Measurements from ENCODE around the gene PLBD2. TPM values are rescaled to one million over a fixed set of nuclear protein-coding genes. Genes with fewer than 3 reads are reported as not detected.

Gene PLBD2
- total RNA-seq, 1 experiment from 2014 or later, result 18.8 TPM

DNA sequence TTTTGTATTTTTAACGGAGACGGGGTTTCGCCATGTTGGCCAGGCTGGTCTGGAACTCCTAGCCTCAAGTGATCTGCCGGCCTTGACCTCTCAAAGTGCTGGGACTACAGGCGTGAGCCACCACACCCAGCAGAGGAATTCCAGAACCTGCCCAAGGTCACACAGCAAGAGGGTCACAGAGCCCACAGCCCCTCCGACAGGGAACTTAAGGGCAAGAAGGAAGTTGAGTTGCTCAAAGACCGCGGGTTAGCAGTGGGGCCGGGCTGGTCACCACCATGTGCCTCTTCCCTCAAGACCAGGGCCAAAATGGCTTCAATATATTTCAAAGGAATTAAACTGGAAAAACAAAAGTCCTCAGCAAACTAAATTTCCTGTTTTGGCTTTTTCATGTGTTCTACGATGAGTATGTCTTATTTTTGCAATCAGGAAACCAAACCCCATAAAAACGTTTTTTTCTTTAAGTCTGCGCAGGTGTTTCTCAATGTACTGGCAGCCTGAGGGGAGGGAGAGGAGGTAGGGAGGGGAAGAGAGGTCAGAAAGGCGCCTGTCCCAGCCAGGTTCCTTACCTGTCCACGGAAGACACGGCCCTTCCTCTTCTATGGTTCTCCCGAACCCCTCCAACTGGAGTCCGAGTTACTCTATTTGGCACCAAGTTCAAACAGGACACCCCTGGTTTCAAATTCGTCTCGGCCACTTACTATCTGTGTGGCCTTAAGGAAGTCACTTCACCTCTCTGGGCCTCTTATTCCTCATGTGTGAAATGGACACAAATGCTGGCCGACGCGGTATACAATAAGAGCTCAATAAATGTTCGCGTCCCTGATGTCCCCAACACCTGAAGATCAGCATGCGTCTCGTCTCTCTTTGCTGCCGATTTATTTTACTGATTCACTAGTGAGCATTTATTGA is 24.3 kb upstream of the PLBD2 start:
- DNase-seq (peak; percentile 35), ATAC-seq (peak; percentile 15)
- CTCF ChIA-PET, result interaction anchor here (1.0 kb wide), 1 partner anchor 57 kb away, joined by 4 read pairs; no protein-coding TSS in a partner anchor
- Histone ChIP-seq H3K4me2 (ENCODE audit: low read length) (peak overlapping the region; percentile 88), H3K27ac (ENCODE audit: low read length) (no peak overlapping the region), H3K4me3 (ENCODE audit: low read length) (peak overlapping the region; percentile 77), H3K4me1 (ENCODE audit: insufficient read depth, low read length) (peaks cover 15% of the 10 kb centered on the region), H3F3A (ENCODE audit: low read length, unreplicated experiment) (no peaks in the 10 kb centered on the region), H2AFZ (ENCODE audit: low read length) (peak overlapping the region; percentile 57), H3K9ac (ENCODE audit: low read length) (peak overlapping the region; percentile 77), H3K9me3 (ENCODE audit: low read length) (no peaks in the 10 kb centered on the region), H3K27me3 (ENCODE audit: low read length) (no peaks in the 10 kb centered on the region), H4K20me1 (ENCODE audit: low read length) (no peaks in the 10 kb centered on the region), H3K9me2 (replicated peaks; ENCODE audit: low read length) (no peaks in the 10 kb centered on the region), H3K79me2 (ENCODE audit: low read length) (peaks cover 19% of the 10 kb centered on the region), H3K36me3 (ENCODE audit: low read depth, low read length) (peaks cover 12% of the 10 kb centered on the region; the same call in 1 of the 2 replicates)
- BruUV-seq (replicated peaks), result TSS peak; percentile 81
- no peak for TF ChIP-seq EZH2phosphoT487 (IDR thresholded peaks at IDR 0.05; ENCODE audit: borderline replicate concordance, low read length)
- intact Hi-C loops (cut with micrococcal nuclease), result no loop called here
- POLR2A ChIA-PET (ENCODE audit: unreplicated experiment), result interaction anchor here (1.0 kb wide), 1 partner anchor 113 kb away, joined by 10 read pairs; the partner anchor contains the start of gene TPCN1

DNA sequence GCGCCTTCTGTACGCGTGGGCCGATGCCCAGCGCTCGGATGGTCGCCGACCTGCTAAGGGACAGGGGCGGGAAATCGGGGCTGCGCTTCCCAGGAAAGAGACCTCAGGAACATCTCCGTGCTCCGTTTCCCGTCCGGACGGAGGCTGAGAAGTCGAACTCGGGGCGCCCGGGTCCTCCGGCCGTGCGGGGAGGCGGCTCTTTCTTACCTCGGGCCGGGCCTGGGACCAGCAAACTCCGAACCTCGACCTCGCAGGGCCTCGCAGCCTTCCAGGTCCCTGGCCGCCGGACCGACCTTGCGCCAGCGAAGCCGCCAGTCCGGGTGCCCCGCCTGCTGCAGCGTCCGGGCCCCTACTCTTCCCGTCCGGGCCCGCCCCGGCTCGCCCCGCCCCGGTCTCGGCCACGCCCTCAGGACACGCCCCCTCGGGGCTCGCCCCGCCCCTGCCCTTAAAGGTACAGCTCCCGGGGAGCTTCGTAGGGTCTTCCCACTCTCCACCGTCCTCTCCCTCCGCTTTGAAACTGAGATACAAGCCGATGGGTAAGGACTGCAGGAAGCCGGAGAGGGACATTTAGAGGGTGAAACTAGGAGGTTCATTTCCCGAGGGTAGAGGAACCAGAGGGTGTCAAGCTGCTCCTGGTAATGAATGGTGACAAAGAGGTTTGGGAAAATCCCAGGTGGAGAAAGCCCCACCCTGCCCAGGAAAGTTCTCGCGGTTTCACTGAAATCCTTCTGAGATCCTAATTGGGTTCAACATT is 23.4 kb upstream of the PLBD2 start, which contains the start of gene SLC8B1:
Gene SLC8B1, minus strand, starts transcription at position 324 of the 754 bp plus-strand sequence. CDS start 2,231 bp downstream, outside the sequence.
- no TSS peak for BruUV-seq (replicated peaks)
- H3K36me3 ChIP-seq (ENCODE audit: low read depth, low read length), result peaks cover 12% of the 10 kb centered on the region; the same call in 1 of the 2 replicates
- TF ChIP-seq EZH2 (IDR thresholded peaks at IDR 0.05; ENCODE audit: low read length, unreplicated experiment), result no peak
- no peak for TF ChIP-seq EZH2phosphoT487 (IDR thresholded peaks at IDR 0.05; ENCODE audit: borderline replicate concordance, low read length)
- TF ChIP-seq, protein P1, sequence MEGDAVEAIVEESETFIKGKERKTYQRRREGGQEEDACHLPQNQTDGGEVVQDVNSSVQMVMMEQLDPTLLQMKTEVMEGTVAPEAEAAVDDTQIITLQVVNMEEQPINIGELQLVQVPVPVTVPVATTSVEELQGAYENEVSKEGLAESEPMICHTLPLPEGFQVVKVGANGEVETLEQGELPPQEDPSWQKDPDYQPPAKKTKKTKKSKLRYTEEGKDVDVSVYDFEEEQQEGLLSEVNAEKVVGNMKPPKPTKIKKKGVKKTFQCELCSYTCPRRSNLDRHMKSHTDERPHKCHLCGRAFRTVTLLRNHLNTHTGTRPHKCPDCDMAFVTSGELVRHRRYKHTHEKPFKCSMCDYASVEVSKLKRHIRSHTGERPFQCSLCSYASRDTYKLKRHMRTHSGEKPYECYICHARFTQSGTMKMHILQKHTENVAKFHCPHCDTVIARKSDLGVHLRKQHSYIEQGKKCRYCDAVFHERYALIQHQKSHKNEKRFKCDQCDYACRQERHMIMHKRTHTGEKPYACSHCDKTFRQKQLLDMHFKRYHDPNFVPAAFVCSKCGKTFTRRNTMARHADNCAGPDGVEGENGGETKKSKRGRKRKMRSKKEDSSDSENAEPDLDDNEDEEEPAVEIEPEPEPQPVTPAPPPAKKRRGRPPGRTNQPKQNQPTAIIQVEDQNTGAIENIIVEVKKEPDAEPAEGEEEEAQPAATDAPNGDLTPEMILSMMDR (conservative IDR thresholded peaks at IDR 0.05; ENCODE audit: low read depth, low read length), result no peak
- peak within 1 kb of the TSS; percentile 77 for H3K4me3 ChIP-seq (ENCODE audit: low read length)
- POLR2A ChIA-PET (ENCODE audit: unreplicated experiment), result interaction anchor here (0.6 to 1.0 kb wide), 4 partner anchors 108 to 1979 kb away, joined by 10 to 18 read pairs (median 16); partner anchors contain the start of gene TPCN1
- peak; percentile 95 for ATAC-seq
- peak; percentile 93 for DNase-seq
- no peaks in the 10 kb centered on the region for H4K20me1 ChIP-seq (ENCODE audit: low read length)
- H3K9ac ChIP-seq (ENCODE audit: low read length), result peak within 1 kb of the TSS; percentile 77
- no peaks in the 10 kb centered on the region for H3K9me3 ChIP-seq (ENCODE audit: low read length)
- no peaks in the 10 kb centered on the region for H3K9me2 ChIP-seq (replicated peaks; ENCODE audit: low read length)
- CTCF ChIA-PET, result interaction anchor here (0.5 to 1.0 kb wide), 7 partner anchors 24 to 342 kb away, joined by 3 to 7 read pairs (median 4); partner anchors contain the start of gene SDSL
- peak within 1 kb of the TSS; percentile 82 for H2AFZ ChIP-seq (ENCODE audit: low read length)
- H3K27me3 ChIP-seq (ENCODE audit: low read length), result no peaks in the 10 kb centered on the region
- peaks cover 19% of the 10 kb centered on the region for H3K79me2 ChIP-seq (ENCODE audit: low read length)
- H3K27ac ChIP-seq (ENCODE audit: low read length), result no peak within 1 kb of the TSS
- intact Hi-C loops (cut with micrococcal nuclease), result loop anchor here (1.0 kb wide), 1 partner anchor 23 kb away; the partner anchor contains the start of gene PLBD2
- peaks cover 15% of the 10 kb centered on the region for H3K4me1 ChIP-seq (ENCODE audit: insufficient read depth, low read length)
- H3K4me2 ChIP-seq (ENCODE audit: low read length), result peak within 1 kb of the TSS; percentile 88
- H3F3A ChIP-seq (ENCODE audit: low read length, unreplicated experiment), result no peaks in the 10 kb centered on the region

DNA sequence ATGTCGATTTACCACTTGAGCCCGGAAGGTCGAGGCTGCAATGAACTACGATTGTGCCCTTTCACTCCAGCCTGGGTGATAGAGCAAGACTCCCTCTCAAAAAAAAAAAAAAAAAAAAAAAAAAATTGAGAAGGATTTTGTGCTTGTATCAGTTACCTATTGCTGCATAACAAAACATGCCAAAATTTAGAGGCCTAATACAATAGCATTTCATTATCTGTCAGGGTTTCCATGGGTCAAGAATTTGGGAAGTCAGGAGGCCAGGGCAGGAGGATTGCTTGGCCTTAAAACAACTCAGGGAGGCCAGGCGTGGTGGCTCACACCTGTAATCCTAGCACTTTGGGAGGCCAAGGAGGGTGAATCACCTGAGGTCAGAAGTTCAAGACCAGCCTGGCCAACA is 18.8 kb upstream of the PLBD2 start:
- Histone ChIP-seq H3K9me2 (replicated peaks; ENCODE audit: low read length) (no peaks in the 10 kb centered on the region), H3K9me3 (ENCODE audit: low read length) (no peaks in the 10 kb centered on the region), H3K27ac (ENCODE audit: low read length) (no peak overlapping the region), H2AFZ (ENCODE audit: low read length) (no peak overlapping the region), H3K79me2 (ENCODE audit: low read length) (peaks cover 2% of the 10 kb centered on the region), H3K4me1 (ENCODE audit: insufficient read depth, low read length) (no peaks in the 10 kb centered on the region; the same call in 1 of the 2 replicates), H3K4me2 (ENCODE audit: low read length) (no peak overlapping the region), H3K36me3 (ENCODE audit: low read depth, low read length) (no peaks in the 10 kb centered on the region), H3K9ac (ENCODE audit: low read length) (no peak overlapping the region), H4K20me1 (ENCODE audit: low read length) (no peaks in the 10 kb centered on the region), H3K4me3 (ENCODE audit: low read length) (no peak overlapping the region), H3K27me3 (ENCODE audit: low read length) (no peaks in the 10 kb centered on the region), H3F3A (ENCODE audit: low read length, unreplicated experiment) (no peaks in the 10 kb centered on the region)
- intact Hi-C loops (cut with micrococcal nuclease), result no loop called here
- no peak for TF ChIP-seq EZH2 (IDR thresholded peaks at IDR 0.05; ENCODE audit: low read length, unreplicated experiment)
- no peak for TF ChIP-seq EZH2phosphoT487 (IDR thresholded peaks at IDR 0.05; ENCODE audit: borderline replicate concordance, low read length)
- TF ChIP-seq, protein P1 (conservative IDR thresholded peaks at IDR 0.05; ENCODE audit: low read depth, low read length), result no peak
- ChIA-PET POLR2A (ENCODE audit: unreplicated experiment) (no interaction called here), CTCF (no interaction called here)
- ATAC-seq (no peak), DNase-seq (no peak)
- no TSS peak for BruUV-seq (replicated peaks)
